Muscle layer of colon (tissue), 2 donors: ENCODE data around the gene PDE4B.
A peak's percentile ranks its signal among the peaks of the same experiment; 100 is the strongest.
"Not testable (repeated sequence)": the region's sequence is repeated elsewhere in the genome, so short reads cannot be mapped to it uniquely, and the experiment has no call there.

Experiments
- H3K27ac ChIP-seq: one replicate; pipeline ENCODE4 v1.7.0; 2013; ENCODE audit warnings: low read depth, mild to moderate bottlenecking, low read length, moderate library complexity
- H3K27me3 ChIP-seq, 2 donors: one replicate each; pipeline ENCODE4 v1.7.0; 2013; ENCODE audit warnings: low read length in 2 of 2, mild to moderate bottlenecking in 2 of 2; ENCODE audit not compliant: insufficient read depth in 2 of 2, control insufficient read depth in 1 of 2
- H3K36me3 ChIP-seq: one replicate; pipeline ENCODE4 v1.7.0; 2013; ENCODE audit warnings: mild to moderate bottlenecking, low read length; ENCODE audit not compliant: insufficient read depth
- H3K4me1 ChIP-seq: one replicate; pipeline ENCODE4 v1.7.0; 2013; ENCODE audit warnings: mild to moderate bottlenecking, low read length; ENCODE audit not compliant: insufficient read depth
- H3K4me3 ChIP-seq, 2 donors: one replicate each; pipeline ENCODE4 v1.7.0; 2013; ENCODE audit warnings: low read length in 2 of 2, low read depth in 1 of 2, mild to moderate bottlenecking in 1 of 2, moderate library complexity in 1 of 2
- H3K9ac ChIP-seq: one replicate; pipeline ENCODE4 v1.7.0; 2013; ENCODE audit warnings: low read length
- H3K9me3 ChIP-seq: one replicate; pipeline ENCODE4 v1.7.0; 2013; ENCODE audit warnings: mild to moderate bottlenecking, low read length
- donor health status: abdominal sarcoma.
- donor health status: Adenocarcinoma of cecum.

Gene PDE4B

DNA sequence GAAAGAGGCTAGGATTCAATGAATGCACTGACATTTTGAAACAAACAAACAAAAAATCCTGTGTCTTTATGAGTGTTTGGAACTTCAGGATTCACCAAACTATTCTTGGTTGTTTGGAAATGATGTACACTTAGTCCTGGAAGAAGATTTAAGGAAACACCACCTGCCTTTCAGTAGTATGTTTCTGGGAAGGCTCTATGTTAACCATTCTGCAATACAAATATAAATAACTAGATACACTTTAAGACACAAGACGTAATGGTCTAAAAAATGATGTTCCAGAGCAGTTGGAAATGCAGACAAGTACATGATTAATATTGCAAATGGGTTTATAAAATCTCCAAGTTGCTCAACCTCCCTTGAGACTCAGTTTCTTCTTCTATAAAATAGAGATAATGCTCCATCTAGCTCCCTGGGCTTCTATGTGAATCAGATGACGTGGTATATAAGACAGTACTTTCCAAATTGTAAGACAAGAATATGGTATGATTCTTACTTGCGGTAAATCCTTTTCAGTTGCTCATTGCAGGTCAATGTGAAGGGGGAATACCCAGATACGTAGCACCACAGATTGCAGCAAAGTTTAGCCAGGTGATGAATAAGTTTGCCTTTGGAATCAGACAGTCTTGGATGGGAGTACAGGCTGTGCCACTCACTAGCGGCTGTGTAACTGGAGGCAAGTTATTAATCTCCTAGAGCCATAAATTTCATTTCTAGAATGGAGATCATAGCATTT lies 516.5 kb downstream of the PDE4B start:
- Histone ChIP-seq H3K4me3 (no peak overlapping the region), H3K9me3 (no peaks in the 10 kb centered on the region), H3K36me3 (no peaks in the 10 kb centered on the region), H3K9ac (no peak overlapping the region), H3K27ac (no peak overlapping the region), H3K27me3 (no peaks in the 10 kb centered on the region), H3K4me1 (peaks cover 11% of the 10 kb centered on the region)

DNA sequence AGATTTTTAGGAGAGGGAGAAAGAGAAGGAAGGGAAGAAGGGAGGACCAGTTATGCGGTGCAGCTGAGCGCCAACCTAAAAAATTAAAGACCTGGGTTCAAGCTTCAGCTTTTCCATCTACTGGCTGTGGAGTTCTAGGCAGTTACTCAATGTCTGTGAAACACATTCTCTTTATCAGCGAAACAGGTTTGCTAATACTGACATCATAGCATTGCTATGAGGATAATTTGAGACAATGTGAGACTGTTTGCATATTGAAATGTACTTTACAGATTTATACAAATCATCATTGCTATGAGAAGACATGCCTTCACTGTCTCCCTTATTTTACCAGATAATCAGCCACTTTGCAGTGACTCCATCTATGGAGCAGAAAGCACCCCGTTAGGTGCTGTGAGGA lies 518.4 kb downstream of the PDE4B start:
- Histone ChIP-seq H3K4me3 (no peak overlapping the region), H3K36me3 (no peaks in the 10 kb centered on the region), H3K9ac (no peak overlapping the region), H3K27me3 (no peaks in the 10 kb centered on the region), H3K27ac (no peak overlapping the region), H3K4me1 (peaks cover 11% of the 10 kb centered on the region), H3K9me3 (no peaks in the 10 kb centered on the region)

DNA sequence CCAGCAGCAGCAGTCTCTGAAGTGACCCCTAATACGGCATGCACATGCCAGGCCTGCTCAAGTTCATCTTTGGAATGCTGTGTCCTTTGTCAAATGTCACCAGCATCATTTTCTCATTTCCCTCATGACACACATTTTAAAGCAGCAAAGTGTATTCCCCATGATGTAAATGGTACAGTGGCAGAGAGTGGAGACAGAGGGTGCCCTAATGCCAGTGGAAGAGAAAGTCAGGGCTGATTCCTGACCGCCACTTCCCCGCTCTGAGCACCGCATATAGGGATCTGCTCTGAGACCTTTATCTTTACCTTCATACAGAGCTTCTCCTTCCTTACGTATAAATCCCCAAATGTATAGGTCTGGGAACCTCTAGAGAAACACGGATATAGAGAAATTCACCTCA lies 518.9 kb downstream of the PDE4B start:
- H3K27ac ChIP-seq = no peak overlapping the region
- no peaks in the 10 kb centered on the region for H3K27me3 ChIP-seq
- no peaks in the 10 kb centered on the region for H3K9me3 ChIP-seq
- no peak overlapping the region for H3K9ac ChIP-seq
- H3K4me1 ChIP-seq = peaks cover 16% of the 10 kb centered on the region
- H3K4me3 ChIP-seq = no peak overlapping the region
- no peaks in the 10 kb centered on the region for H3K36me3 ChIP-seq

DNA sequence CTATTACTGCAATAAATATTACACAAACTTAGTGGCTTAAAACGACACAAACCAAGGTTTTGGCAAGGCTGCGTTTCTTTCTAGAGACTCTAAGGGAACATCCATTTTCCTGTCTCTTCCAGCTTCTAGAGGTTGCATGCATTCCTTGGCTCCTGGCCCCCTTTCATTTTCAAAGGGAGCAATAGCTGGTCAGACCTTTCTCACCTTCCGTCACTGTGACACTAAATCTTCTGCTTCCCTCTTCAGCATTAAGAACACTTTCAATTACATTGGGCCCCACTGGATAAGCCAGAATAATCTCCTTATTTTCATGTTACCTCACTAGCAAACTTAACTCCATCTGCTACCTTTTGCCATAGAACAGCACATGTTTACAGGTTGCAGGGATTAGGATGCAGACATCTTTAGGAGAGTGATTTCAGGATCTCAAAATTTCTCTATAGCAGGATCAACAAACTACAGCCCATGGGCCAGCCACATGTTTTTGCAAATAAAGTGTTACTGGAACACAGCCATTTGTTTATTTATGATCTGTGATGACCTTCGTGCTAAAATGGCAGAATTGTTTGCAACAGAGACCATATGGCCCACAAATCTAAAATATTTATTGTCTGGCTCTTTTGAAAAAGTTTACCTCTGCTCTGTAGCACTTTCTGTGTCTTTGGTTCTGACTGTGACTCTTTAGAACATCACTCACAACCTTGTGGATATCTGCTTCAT lies 519.7 kb downstream of the PDE4B start:
- H3K36me3 ChIP-seq = no peaks in the 10 kb centered on the region
- H3K4me1 ChIP-seq = peaks cover 24% of the 10 kb centered on the region
- no peak overlapping the region for H3K4me3 ChIP-seq
- no peak overlapping the region for H3K27ac ChIP-seq
- no peaks in the 10 kb centered on the region for H3K9me3 ChIP-seq
- H3K27me3 ChIP-seq = no peaks in the 10 kb centered on the region
- no peak overlapping the region for H3K9ac ChIP-seq

DNA sequence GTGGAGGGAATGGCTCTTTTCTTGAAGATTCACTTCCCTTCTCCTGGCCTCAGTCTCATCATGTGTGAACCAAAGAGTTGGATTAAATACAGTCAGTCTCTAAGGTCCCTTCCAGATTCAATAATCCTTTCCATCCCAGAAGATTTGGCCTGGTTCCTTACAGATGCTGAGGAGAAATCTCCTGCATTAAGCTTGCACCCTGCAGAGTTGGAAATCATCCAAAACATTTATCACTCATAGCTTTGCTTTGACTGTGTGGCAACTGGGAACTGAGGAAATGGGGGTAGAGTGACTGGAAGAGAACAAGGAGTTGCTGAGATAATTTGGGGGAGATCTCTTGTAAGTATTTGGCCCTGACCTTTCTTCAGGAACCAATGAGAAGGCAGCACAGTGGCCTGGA lies 520.7 kb downstream of the PDE4B start:
- Histone ChIP-seq H3K9me3 (no peaks in the 10 kb centered on the region), H3K27ac (no peak overlapping the region), H3K4me1 (peaks cover 29% of the 10 kb centered on the region), H3K27me3 (no peaks in the 10 kb centered on the region), H3K9ac (no peak overlapping the region), H3K4me3 (no peak overlapping the region), H3K36me3 (no peaks in the 10 kb centered on the region)

DNA sequence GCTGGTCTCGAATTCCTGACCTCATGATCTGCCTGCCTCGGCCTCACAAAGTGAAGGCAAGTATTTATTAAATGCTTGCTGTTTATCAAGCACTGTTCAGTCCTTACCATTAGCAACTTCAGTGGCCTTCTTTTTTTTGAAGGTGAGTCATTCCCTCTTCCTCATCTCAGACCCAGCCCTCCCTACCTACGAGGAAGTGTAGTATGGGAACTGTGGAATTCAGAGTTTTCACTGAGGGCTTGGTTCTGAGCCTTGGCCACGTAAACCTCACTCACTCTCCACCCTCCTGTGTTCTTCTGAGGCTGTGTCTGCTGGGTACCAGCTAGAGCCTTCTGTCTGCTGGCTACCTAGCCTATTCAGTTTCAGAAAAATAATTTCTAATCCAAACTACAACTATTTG lies 523.0 kb downstream of the PDE4B start:
- H3K4me3 ChIP-seq = no peak overlapping the region
- H3K9ac ChIP-seq = no peak overlapping the region
- no peak overlapping the region for H3K27ac ChIP-seq
- H3K36me3 ChIP-seq = no peaks in the 10 kb centered on the region
- H3K9me3 ChIP-seq = no peaks in the 10 kb centered on the region
- H3K27me3 ChIP-seq = no peaks in the 10 kb centered on the region
- H3K4me1 ChIP-seq = peaks cover 29% of the 10 kb centered on the region

DNA sequence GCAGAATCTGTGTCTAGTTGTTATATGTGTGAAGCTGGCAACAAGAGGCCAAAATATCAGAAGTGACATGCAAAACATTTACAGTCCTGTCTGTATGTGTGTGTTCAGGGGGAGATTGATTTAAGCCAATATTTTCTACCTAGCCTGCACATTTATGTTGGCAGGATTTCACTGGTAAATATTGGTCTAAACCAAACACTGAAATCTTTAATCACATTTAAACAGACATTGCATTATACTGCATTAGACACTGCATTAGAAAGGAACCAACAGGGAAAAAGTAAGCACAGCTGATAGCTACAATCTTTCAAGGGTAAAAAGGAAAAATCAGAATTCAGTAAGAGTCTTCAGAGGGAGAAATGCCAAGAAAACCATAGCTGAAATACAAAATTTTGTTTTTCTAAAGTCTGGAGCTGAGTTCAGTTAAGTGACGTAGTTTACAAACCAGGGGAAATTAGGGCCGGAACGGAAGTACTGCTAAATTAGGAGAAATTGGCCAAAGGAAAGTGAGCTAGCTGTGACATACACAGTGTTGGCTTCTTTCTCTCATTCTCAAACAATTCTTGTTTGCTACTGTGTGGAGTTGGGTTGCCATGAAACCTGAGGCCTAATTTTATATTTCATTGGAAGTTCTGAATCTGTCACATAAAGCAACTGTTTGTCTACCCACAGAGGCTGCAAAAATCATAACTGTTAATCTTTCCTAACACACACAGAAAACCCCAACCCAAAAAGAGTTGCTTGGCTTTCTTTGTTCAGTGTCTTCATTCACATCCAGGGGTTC lies 524.0 kb downstream of the PDE4B start:
- Histone ChIP-seq H3K4me1 (peaks cover 29% of the 10 kb centered on the region), H3K9me3 (no peaks in the 10 kb centered on the region), H3K27me3 (no peaks in the 10 kb centered on the region), H3K9ac (no peak overlapping the region), H3K36me3 (no peaks in the 10 kb centered on the region), H3K4me3 (peak overlapping the region in 1 of 2 donors; percentile 10), H3K27ac (peak overlapping the region; percentile 27)

DNA sequence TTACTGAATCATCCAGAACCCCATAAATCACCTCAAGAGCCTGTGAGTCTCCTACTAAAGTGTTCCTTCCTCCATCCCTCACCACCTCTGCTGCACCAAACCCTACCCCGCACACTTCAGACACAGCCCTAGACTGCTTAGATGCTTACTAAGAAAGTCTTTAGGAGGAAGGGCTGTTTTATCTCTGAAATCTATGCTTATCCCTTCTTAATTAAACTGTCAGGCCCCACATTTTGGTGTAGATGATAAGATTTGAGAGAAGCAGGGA lies 524.5 kb downstream of the PDE4B start:
- H3K9me3 ChIP-seq = no peaks in the 10 kb centered on the region
- no peaks in the 10 kb centered on the region for H3K36me3 ChIP-seq
- H3K4me3 ChIP-seq = peak overlapping the region in 1 of 2 donors; percentile 10
- H3K9ac ChIP-seq = no peak overlapping the region
- peak overlapping the region; percentile 27 for H3K27ac ChIP-seq
- H3K27me3 ChIP-seq = no peaks in the 10 kb centered on the region
- peaks cover 29% of the 10 kb centered on the region for H3K4me1 ChIP-seq

DNA sequence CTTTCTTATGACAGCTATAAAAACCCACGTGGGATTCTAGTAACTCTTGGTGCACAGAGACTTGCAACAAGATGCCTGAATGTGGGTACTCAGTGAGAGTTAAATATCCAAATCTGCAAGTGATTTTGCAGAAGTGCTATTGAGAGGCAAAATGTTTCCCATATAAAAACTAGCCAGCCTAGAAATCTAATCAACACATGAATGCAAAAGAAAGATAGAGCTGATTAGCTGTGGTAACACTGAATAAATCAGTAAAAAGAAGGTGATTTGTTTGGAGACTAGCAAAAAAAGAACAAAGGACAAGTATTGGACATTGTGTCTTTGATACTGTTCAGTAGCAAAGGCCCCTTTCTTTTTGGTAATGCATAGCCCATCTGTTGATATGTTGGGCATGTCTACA lies 527.5 kb downstream of the PDE4B start:
- H3K4me3 ChIP-seq = no peak overlapping the region
- H3K27me3 ChIP-seq = no peaks in the 10 kb centered on the region
- H3K27ac ChIP-seq = no peak overlapping the region
- no peaks in the 10 kb centered on the region for H3K36me3 ChIP-seq
- peaks cover 18% of the 10 kb centered on the region for H3K4me1 ChIP-seq
- no peak overlapping the region for H3K9ac ChIP-seq
- H3K9me3 ChIP-seq = no peaks in the 10 kb centered on the region

DNA sequence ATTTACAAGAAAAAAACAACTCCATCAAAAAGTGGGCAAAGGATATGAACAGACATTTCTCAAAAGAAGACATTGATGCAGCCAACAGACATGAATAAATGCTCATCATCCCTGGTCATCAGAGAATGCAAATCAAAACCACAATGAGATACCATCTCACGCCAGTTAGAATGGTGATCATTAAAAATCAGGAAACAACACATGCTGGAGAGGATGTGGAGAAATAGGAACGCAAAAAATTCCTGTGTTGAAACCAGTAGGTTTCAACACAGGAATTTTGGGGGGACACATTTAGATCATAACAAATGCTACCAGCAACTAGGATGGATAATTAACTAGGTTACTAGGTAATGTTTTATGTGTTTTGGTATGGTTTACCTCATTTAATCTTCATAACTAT lies 529.8 kb downstream of the PDE4B start:
- H3K9me3 ChIP-seq, H3K36me3 ChIP-seq, H3K4me1 ChIP-seq, H3K27me3 ChIP-seq, H3K4me3 ChIP-seq, H3K9ac ChIP-seq, H3K27ac ChIP-seq: not testable (repeated sequence)

DNA sequence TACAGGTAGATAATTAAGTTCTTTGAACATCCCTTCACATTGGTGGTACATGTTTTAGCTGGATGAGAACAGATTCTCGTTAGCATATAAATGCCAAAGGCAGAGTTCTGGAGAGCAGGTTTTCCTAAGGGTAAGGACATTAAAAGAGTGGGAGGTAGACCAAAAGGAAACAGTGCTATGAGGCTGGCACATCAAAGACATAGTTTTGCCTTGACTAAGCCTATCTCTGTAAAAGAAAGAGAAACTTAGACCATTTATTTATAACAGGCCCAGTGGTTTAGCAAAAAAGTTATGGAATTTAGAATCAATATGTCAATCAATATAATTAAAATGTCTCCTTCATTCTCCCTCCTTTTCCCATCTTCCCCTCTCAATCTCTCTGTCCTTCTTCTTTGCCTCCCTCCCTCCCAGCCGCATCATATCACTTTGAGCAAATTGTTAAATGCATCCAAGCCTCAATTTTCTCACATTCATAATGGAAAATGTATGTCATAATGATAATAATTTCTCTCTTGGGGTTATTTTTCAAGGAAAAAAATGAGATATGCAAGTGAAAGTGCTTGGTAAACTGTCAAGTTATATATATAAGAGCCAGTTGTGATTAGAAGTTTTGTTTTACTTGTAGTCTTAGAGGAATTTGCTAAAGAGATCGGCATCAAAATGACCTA lies 531.4 kb downstream of the PDE4B start:
- Histone ChIP-seq H3K4me1 (no peaks in the 10 kb centered on the region), H3K27me3 (no peaks in the 10 kb centered on the region)

More for the DNA sequence above, 531.4 kb downstream of the PDE4B start:
- Histone ChIP-seq H3K9ac (no peak overlapping the region), H3K27ac (no peak overlapping the region), H3K36me3 (no peaks in the 10 kb centered on the region), H3K4me3 (no peak overlapping the region), H3K9me3 (no peaks in the 10 kb centered on the region)
